NT2/D1 (cell line): ENCODE measurements around the gene NTN1.

Experiments used
- YY1 ChIP-seq: IDR thresholded peaks from 2 replicates; pipeline ENCODE4 v1.6.1; 2011; ENCODE audit not compliant: insufficient read length, insufficient read depth
- ZNF274 ChIP-seq: IDR thresholded peaks from 2 replicates; pipeline ENCODE4 v1.6.1; 2011; ENCODE audit warnings: mild to moderate bottlenecking, low read depth, low read length

DNA sequence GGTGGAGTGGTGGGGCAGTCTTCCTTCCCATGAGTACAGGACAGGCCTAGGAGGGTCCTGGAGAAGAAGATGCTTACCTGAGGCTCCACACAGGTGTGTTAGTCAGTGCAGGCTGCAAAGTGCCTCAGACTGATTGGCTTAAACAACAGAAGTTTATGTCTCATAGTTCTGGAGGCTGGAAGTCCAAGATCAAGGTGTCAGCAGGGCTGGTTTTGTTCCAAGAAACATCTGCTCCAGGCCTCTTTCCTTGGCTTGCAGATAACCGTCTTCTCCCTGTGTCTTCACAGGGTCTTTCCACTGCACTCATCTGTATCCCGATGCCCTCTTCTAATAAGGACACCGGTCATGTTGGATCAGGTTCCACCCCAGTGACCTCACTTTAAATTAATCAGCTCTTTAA lies 153.0 kb downstream of the NTN1 start:
- TF ChIP-seq ZNF274 (no peak), YY1 (no peak)
